Endodermal cell (in vitro differentiated cells): ENCODE data around the gene ANKRD44. TPM values are rescaled to one million over a fixed set of nuclear protein-coding genes. Genes with fewer than 3 reads are reported as not detected.
"Not testable (repeated sequence)": the region's sequence is repeated elsewhere in the genome, so short reads cannot be mapped to it uniquely, and the experiment has no call there.

ENCODE experiments used
- DNase-seq: peaks from one replicate; pipeline ENCODE4 v3.0.0-alpha.2; 2017
- H3K27ac ChIP-seq: 2 replicates; pipeline ENCODE4 v1.5.1; 2013; ENCODE audit warnings: mild to moderate bottlenecking, low read depth, low read length, moderate library complexity
- H3K27me3 ChIP-seq: 2 replicates; pipeline ENCODE4 v1.6.1; 2013; ENCODE audit warnings: mild to moderate bottlenecking, low read length, moderate library complexity; ENCODE audit not compliant: insufficient read depth, control insufficient read depth, poor library complexity, severe bottlenecking
- H3K36me3 ChIP-seq: 2 replicates; pipeline ENCODE4 v1.7.0; 2013; ENCODE audit warnings: mild to moderate bottlenecking, low read length, moderate library complexity; ENCODE audit not compliant: control insufficient read depth, insufficient read depth
- H3K4me1 ChIP-seq: one replicate; pipeline ENCODE4 v1.7.0; 2013; ENCODE audit warnings: low read length; ENCODE audit not compliant: control insufficient read depth, insufficient read depth
- H3K4me3 ChIP-seq: 2 replicates; pipeline ENCODE4 v1.5.1; 2013; ENCODE audit warnings: mild to moderate bottlenecking, low read length, moderate library complexity
- H3K9ac ChIP-seq: 2 replicates; pipeline ENCODE4 v1.6.1; 2013; ENCODE audit warnings: mild to moderate bottlenecking, low read length, moderate library complexity; ENCODE audit not compliant: poor library complexity, severe bottlenecking; ENCODE audit errors: extremely low read depth
- H3K9me3 ChIP-seq: 2 replicates; pipeline ENCODE4 v1.6.1; 2013; ENCODE audit warnings: mild to moderate bottlenecking, low read length, moderate library complexity; ENCODE audit not compliant: control insufficient read depth
- H3K27ac Mint-ChIP-seq: 2 replicates; pipeline ENCODE4 v1.8.0; 2020; ENCODE audit warnings: mixed read lengths
- H3K27me3 Mint-ChIP-seq: 2 replicates; pipeline ENCODE4 v1.8.0; 2021; ENCODE audit warnings: mild to moderate bottlenecking, mixed read lengths; ENCODE audit not compliant: insufficient read depth
- H3K36me3 Mint-ChIP-seq: 2 replicates; pipeline ENCODE4 v1.8.0; 2020; ENCODE audit warnings: low read depth, mixed read lengths
- H3K4me1 Mint-ChIP-seq: 2 replicates; pipeline ENCODE4 v1.8.0; 2020; ENCODE audit warnings: mixed read lengths
- H3K4me3 Mint-ChIP-seq: 2 replicates; pipeline ENCODE4 v1.8.0; 2020; ENCODE audit warnings: mild to moderate bottlenecking, moderate library complexity, mixed read lengths
- H3K9me3 Mint-ChIP-seq: 2 replicates; pipeline ENCODE4 v1.8.0; 2020; ENCODE audit warnings: mild to moderate bottlenecking, mixed read lengths
- CTCF ChIP-seq: fragments of 200-600 bp; sonication (generic); conservative IDR thresholded peaks from 2 replicates; pipeline ENCODE4 v1.5.0; 2021; ENCODE audit warnings: antibody characterized with exemption, mild to moderate bottlenecking
- WGBS, 2 experiments: methylation state at CpG; one replicate each; pipeline versions ENCODE4 v1.1.5 to v1.1.7; 2013; ENCODE audit warnings: missing lambda C conversion rate in 2 of 2, mixed read lengths in 1 of 2; ENCODE audit not compliant: insufficient coverage in 1 of 2, insufficient read length in 1 of 2; 5-methylcytosine and 5-hydroxymethylcytosine counted together
- total RNA-seq, 2 donors: library from RNA; stranded (reverse); fragmentation: NEBNext Ultra II Directional in 1 of 2; extraction: Animal tissue kit (Norgen Biotek cat#: 25700) in 1 of 2; gene quantifications; 2 replicates in 1 of 2; 3 replicates in 1 of 2; pipeline ENCODE4 v1.2.1, GENCODE V29; 2021

The ANKRD44 gene
- total RNA-seq, 2 donors from 2014 or later: 6.2 to 10.6 TPM

GRCh38 chr2:197024206-197024605 is 286.4 kb downstream of the ANKRD44 start:
- Histone ChIP-seq H3K4me1 (peaks cover 2% of the 10 kb centered on the region), H3K27me3 (no peaks in the 10 kb centered on the region), H3K27ac (no peak overlapping the region), H3K9me3 (no peaks in the 10 kb centered on the region), H3K9ac (no peak overlapping the region), H3K36me3 (no peaks in the 10 kb centered on the region), H3K4me3 (no peak overlapping the region)
- Mint-ChIP-seq H3K9me3 (no peaks in the 10 kb centered on the region), H3K27me3 (no peaks in the 10 kb centered on the region), H3K4me3 (no peak overlapping the region), H3K27ac (no peak overlapping the region), H3K36me3 (no peaks in the 10 kb centered on the region), H3K4me1 (peaks cover 6% of the 10 kb centered on the region)
- DNase-seq: no peak
- 75 to 85% methylated on average over 2 of the region's 2 CpGs for WGBS, 2 experiments
- TF ChIP-seq CTCF: no peak

DNA sequence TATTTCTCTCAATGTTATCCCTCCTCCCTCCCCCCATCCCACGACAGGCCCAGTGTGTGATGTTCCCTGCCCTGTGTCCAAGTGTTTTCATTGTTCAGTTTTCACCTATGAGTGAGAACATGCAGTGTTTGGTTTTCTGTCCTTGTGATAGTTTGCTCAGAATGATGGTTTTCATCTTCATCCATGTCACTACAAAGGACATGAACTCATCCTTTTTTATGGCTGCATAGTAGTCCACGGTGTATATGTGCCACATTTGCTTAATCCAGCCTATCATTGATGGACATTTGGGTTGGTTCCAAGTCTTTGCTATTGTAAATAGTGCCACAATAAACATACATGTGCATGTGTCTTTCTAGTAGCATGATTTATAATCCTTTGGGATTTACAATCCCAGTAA is 289.7 kb downstream of the ANKRD44 start:
- not testable (repeated sequence) for H3K36me3 ChIP-seq, H3K9ac ChIP-seq, H3K4me3 Mint-ChIP-seq, H3K27me3 Mint-ChIP-seq, H3K27ac Mint-ChIP-seq, H3K4me3 ChIP-seq, H3K4me1 Mint-ChIP-seq, H3K27ac ChIP-seq, H3K9me3 ChIP-seq, H3K9me3 Mint-ChIP-seq, H3K4me1 ChIP-seq, DNase-seq, H3K36me3 Mint-ChIP-seq, H3K27me3 ChIP-seq
- 95 to 100% methylated on average over 1 to 2 of the region's 2 CpGs for WGBS, 2 experiments

DNA sequence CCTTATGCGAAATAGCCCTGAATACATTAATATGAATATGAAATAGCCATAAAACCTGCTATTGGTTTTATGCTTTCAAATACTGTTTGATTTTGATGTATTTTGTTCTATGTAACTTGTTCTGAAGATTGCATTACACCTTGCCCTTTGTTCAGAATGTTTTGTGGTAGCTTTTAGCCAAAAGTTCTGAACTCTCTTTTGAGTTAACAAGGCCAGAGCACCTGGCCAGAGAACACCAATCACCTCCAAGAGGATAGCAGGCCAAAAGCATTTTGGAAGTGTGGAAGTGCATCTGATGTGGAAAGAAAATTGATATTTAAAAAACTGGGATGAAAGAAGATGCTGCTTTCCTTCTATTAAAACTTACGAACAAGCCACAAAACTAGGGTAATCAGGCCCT is 297.5 kb downstream of the ANKRD44 start:
- Mint-ChIP-seq H3K36me3 (no peaks in the 10 kb centered on the region), H3K27me3 (peaks cover 2% of the 10 kb centered on the region), H3K9me3 (no peaks in the 10 kb centered on the region), H3K4me3 (no peak overlapping the region), H3K27ac (no peak overlapping the region), H3K4me1 (peaks cover 29% of the 10 kb centered on the region)
- H3K4me3 ChIP-seq: no peak overlapping the region
- H3K4me1 ChIP-seq: peaks cover 11% of the 10 kb centered on the region
- no peak overlapping the region for H3K9ac ChIP-seq
- no peaks in the 10 kb centered on the region for H3K36me3 ChIP-seq
- WGBS, 2 experiments: 89 to 96% methylated on average over 1 to 2 of the region's 2 CpGs
- H3K9me3 ChIP-seq: no peaks in the 10 kb centered on the region
- no peak overlapping the region for H3K27ac ChIP-seq
- H3K27me3 ChIP-seq: no peaks in the 10 kb centered on the region
- no peak for TF ChIP-seq CTCF
- no peak for DNase-seq
